HPDE6-E6E7 (cell line): Measurements from ENCODE around the gene UBA5.

Experiments
- DNase-seq: peaks from one replicate; pipeline ENCODE4 v3.0.0; 2011; ENCODE audit warnings: missing footprints; ENCODE audit errors: extremely low spot score

UBA5 gene

DNA sequence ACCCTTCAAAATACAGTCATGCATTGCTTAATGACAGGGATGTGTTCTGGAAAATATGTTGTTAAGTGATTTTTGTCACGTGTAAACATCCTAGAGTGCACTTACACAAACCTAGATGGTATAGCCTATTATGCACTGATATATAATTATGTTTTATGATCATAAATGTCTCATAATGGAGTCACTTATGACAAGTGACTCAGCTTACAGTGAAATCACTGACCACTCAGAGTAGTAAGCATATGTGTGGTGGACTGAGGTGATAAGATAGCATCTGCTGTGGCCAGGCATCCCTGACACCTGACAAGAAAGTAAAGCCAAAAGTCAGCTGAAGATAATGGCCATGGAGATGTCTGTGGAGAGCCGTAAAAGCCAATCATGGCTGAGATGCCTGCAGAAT, 5.9 kb upstream of the UBA5 start:
- DNase-seq: no peak

DNA sequence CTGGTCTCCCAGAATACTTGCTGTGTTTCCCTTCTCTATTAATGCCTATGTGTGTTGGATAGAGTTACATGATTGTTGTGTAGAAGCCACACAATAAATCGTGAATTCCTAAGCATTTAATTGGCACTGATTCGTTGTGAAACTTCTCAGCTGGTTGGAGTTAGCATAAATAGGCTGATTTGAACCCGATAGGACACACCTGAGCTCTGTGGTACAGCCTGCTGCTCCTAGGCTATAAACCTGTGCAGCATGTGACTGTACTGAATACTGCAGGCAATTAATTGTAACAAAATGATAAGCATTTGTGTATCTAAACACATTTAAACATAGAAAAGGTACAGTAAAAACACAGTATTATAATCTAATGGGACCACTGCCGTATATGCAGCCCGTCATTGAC, 5.4 kb upstream of the UBA5 start:
- no peak for DNase-seq

GRCh38 chr3:132655471-132655870, 4.7 kb upstream of the UBA5 start:
- DNase-seq: no peak

- DNase-seq: no peak
These were observed 2.0 kb upstream of the UBA5 start for GRCh38 chr3:132657869-132658747.

GRCh38 chr3:132659000-132659364, 1.1 kb upstream of the UBA5 start:
- peak; percentile 10 for DNase-seq

- peak; percentile 53 for DNase-seq
These were observed 621 bp upstream of the UBA5 start, which contains the start of gene ACAD11 for GRCh38 chr3:132659365-132660051. Gene ACAD11, minus strand, starts transcription at chr3:132659809. Its CDS starts 58 bp downstream, at chr3:132659751.

- peak; percentile 10 for DNase-seq
These were observed 612 bp downstream of the UBA5 start for GRCh38 chr3:132660811-132661070.

GRCh38 chr3:132661101-132661500, 972 bp downstream of the UBA5 start:
- no peak for DNase-seq

- no peak for DNase-seq
These were observed 2.1 kb downstream of the UBA5 start for GRCh38 chr3:132662212-132662611.

GRCh38 chr3:132665230-132665745, 5.2 kb downstream of the UBA5 start:
- no peak for DNase-seq

DNA sequence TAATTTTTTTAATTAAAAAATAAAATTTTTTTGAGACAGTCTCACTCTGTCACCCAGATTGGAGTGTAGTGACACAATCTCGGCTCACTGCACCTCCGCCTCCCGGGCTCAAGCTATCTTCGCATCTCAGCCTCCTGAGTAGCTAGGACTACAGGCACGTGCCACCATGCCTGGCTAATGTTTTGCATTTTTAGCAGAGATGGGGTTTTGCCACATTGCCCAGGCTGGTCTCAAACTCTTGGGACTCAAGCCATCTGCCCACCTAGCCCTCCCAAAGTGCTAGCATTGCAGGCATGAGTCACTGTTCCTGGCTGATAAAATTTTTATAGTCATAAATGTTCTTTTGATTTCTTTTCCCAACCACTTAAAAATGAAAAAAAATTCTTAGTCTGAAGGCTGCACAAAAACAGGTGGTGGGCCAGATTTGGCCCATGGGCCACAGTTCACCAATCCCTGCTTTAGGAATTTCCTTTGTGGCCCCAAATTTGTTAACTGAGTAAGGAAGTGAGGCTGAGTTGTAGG, 9.2 kb downstream of the UBA5 start:
- DNase-seq: no peak

DNA sequence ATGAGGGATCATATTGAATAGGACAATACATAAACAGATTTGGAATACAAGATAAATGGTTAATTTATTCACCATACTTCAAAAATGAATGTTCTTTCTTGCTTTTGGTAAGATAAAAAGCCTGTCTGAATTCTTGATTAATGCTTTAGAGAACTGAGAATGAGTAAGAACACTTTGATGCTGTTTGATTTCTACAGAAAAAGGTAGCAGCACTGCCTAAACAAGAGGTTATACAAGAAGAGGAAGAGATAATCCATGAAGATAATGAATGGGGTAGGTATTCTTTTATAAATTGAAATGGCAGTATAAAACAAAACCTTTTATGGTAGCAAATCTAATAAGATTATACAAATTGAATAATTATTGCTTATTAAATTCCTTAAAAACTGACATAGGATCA, 15.3 kb downstream of the UBA5 start:
- no peak for DNase-seq

GRCh38 chr3:132679911-132680310, 19.8 kb downstream of the UBA5 start:
- no peak for DNase-seq

DNA sequence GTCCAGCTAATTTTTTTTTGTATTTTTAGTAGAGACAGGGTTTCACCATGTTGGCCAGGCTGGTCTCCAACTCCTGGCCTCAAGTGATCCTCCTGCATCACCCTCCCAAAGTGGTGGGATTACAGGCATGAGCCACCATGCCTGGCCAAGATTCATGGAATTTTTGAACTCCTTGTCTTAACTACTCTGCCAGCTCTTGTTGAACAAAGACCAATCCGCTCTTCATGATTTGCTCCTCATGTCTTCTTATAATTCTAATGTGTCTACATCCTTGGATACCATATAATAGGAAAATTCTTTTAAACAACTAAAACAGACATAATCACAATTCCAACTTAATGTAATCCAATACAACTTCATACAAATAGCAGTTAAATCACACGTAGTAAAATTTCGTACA, 21.3 kb downstream of the UBA5 start:
- DNase-seq: no peak

- DNase-seq: no peak
These were observed 22.1 kb downstream of the UBA5 start for GRCh38 chr3:132682201-132682600.

- no peak for DNase-seq
These were observed 29.9 kb downstream of the UBA5 start for GRCh38 chr3:132690040-132690439.

DNA sequence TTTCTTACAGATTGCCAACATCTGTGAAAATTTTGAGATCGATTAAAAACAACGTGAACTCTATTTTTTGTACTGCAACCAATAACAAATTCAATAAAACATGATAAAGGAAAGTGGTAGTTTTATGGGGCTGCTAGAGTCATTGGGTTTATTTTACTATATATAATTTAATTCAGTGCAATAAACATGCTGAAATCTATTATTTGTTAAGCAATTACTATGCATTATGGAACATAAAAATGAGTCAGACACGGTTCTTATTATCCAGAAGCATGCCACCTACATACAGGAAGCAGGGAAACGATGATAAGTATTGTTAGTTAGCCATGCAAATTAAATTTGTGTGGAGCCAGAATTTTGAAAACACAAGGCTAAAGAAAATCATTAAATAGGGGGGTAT, 34.9 kb downstream of the UBA5 start:
- DNase-seq: no peak

- DNase-seq: no peak
These were observed 35.3 kb downstream of the UBA5 start for GRCh38 chr3:132695422-132695821.

- no peak for DNase-seq
These were observed 43.6 kb downstream of the UBA5 start for GRCh38 chr3:132703733-132704132.

- no peak for DNase-seq
These were observed 49.6 kb downstream of the UBA5 start for GRCh38 chr3:132709761-132710160.

DNA sequence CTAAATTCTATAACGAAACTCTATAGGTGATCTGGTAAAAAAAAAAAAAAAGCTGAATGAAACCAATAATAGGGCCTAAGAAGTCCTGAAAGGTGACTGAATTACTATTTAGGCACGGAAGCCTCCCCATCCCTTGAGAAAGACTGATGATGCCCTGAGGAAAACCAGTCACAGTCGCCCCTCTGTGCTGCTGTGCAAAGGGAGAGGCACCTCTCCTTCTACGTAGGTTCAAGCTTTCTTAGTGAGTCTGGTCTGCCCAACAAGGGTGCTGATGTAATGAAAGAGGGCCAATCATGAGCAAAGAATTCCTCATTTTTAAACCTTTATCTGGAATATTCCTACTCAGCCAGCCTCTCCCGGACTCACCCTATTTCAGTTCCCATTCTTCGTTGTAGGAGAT, 50.2 kb downstream of the UBA5 start:
- DNase-seq: no peak

DNA sequence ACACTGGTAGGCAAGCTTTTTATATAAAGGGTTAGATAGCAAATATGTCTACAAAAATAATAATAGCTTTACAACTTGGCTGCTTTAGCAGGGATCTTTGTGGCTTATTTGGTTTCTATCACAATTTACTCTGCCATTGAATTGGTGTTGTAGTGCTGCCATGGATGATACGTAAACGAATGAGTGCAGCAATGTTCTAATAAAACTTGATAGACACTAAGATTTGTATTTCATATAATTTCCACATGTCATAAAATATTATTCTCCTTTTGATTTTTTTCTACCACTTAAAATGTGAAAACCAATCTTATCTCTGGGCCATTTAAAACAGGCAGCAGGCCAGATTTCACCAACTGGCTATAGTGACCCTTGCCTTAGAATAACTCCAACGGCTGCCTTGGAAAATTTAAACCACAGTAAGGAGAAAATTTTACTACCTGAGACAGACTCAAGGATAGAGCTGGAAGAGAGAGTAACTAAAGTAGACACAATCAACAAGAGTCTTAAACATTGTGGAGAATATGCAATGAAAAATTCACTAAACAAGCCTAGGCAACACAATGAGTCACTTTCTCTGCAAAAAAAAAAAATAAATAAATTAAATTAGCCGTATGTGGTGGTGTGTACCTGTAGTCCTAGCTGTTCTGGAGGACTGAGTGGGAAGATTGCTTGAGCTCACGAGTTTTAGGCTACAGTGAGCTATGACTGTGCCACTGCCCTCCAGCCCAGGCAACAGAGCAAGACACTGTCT, 54.0 kb downstream of the UBA5 start:
- DNase-seq: no peak
